Stimulated activated naive CD8-positive, alpha-beta T cell treated with anti-CD3 and anti-CD28 coated beads, Interleukin-15, Interleukin-2, amounts not matched to agents 100 ng/mL and 50 ng/mL, for 24 hours (primary cell): ENCODE results near the gene NCAM2.

ENCODE experiments used
- H3K27ac Mint-ChIP-seq: one replicate; pipeline ENCODE4 v1.8.0; 2021; ENCODE audit warnings: mild to moderate bottlenecking, mixed read lengths
- H3K27me3 Mint-ChIP-seq: one replicate; pipeline ENCODE4 v1.8.0; 2021; ENCODE audit warnings: mixed read lengths
- H3K36me3 Mint-ChIP-seq: one replicate; pipeline ENCODE4 v1.8.0; 2021; ENCODE audit warnings: low read depth, mixed read lengths
- H3K4me1 Mint-ChIP-seq: one replicate; pipeline ENCODE4 v1.8.0; 2021; ENCODE audit warnings: low read depth, mixed read lengths
- H3K4me3 Mint-ChIP-seq: one replicate; pipeline ENCODE4 v1.8.0; 2021; ENCODE audit warnings: mild to moderate bottlenecking, mixed read lengths
- H3K9me3 Mint-ChIP-seq: one replicate; pipeline ENCODE4 v1.8.0; 2021; ENCODE audit warnings: mixed read lengths

NCAM2 gene

DNA sequence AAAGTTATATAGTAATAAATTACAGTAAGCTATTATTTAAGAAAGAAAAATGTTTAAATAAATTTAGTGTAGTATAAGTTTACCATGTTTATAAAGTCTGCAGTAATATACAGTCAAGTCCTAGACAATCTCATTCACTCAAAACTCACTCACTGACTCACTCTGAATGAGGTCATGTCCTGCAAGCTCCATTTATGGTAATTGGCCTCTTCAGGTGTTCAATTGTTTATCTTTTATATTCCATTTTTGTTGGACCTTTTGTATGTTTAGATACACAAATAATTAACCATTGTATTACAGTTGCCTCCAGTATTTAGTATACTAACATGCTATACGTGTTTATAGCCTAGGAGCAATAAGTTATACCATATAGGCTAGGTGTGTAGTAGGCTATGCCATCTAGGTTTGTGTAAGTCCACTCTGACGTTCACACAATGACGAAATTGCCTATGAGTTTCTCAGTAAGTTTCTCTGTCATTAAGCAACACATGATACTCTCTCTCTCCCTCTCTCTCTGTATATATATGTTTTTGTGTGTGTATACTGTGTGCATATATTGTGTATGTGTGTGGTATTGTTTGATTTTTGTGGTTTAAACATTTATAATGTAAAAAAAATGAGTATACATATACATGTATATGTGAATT, 161.2 kb downstream of the NCAM2 start:
- no peaks in the 10 kb centered on the region for H3K9me3 Mint-ChIP-seq
- H3K27me3 Mint-ChIP-seq: no peaks in the 10 kb centered on the region
- H3K4me3 Mint-ChIP-seq: no peak overlapping the region
- H3K4me1 Mint-ChIP-seq: no peaks in the 10 kb centered on the region
- no peak overlapping the region for H3K27ac Mint-ChIP-seq
- no peaks in the 10 kb centered on the region for H3K36me3 Mint-ChIP-seq

DNA sequence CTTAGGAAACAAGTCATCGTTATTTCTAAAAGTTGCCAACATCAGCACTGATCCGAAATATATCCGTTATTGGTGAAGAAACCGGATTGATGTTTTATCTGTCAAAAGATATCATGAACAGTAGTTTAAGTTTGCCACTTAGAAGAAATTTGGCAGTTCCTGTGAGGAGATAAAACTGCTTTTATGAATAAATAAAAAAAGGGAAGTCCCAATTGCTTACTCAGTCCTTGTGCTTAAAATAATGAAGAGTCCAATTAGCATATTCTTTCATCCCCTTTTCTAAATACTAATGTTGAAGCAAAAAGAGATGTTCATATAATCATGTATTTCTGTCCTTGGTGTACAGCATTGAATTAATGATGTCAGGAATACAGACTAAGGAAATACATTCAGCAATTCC, 164.6 kb downstream of the NCAM2 start:
- Mint-ChIP-seq H3K36me3 (no peaks in the 10 kb centered on the region), H3K27me3 (no peaks in the 10 kb centered on the region), H3K9me3 (no peaks in the 10 kb centered on the region), H3K27ac (no peak overlapping the region), H3K4me1 (no peaks in the 10 kb centered on the region), H3K4me3 (no peak overlapping the region)

DNA sequence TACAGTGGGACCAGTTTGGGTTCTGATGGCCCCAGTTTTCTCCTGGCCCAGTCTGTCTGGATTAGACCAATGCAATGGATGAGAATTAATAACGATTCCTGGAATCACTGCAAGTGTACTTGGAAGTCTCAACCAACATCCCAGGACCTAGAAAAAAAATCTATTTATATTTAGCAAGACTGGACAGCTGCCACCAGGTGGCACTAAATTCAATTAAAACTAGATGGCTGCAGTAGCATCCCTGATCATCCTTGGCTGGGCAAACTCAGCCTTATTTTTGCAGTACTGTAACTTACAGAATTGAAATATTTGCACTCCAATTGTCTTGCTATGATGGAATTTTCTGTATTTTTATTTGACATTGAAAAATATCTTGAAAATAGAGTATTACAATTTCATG, 165.7 kb downstream of the NCAM2 start:
- Mint-ChIP-seq H3K9me3 (no peaks in the 10 kb centered on the region), H3K36me3 (no peaks in the 10 kb centered on the region), H3K4me3 (no peak overlapping the region), H3K4me1 (no peaks in the 10 kb centered on the region), H3K27me3 (no peaks in the 10 kb centered on the region), H3K27ac (no peak overlapping the region)

DNA sequence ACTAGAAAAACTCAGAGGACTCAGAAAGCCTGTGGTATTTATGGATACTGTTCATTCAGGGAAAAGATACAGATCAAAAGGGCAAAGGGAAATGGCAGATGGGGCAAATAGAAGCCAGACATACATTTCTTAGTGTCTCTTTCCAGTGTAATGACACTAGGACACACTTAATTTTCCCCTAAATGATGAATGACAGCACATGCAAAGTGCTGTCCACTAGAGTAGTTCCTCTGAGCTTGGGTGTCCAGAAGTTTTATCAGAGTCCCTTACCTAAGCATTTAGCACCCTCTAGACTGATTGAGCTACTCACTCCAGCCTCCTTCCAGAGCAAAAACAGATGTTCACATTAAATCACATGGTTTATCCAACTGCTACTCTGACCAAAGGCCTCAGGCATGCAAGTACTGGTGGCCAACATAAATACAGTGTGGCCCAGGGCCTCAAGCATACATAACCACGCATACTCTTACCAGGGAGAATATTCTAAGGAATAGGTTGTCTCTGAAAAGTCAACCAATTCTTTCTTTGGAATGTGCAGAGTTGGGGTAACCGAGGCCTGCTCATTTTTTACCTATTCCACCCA, 166.9 kb downstream of the NCAM2 start:
- Mint-ChIP-seq H3K4me1 (no peaks in the 10 kb centered on the region), H3K36me3 (no peaks in the 10 kb centered on the region), H3K4me3 (no peak overlapping the region), H3K27ac (no peak overlapping the region), H3K27me3 (no peaks in the 10 kb centered on the region), H3K9me3 (no peaks in the 10 kb centered on the region)

DNA sequence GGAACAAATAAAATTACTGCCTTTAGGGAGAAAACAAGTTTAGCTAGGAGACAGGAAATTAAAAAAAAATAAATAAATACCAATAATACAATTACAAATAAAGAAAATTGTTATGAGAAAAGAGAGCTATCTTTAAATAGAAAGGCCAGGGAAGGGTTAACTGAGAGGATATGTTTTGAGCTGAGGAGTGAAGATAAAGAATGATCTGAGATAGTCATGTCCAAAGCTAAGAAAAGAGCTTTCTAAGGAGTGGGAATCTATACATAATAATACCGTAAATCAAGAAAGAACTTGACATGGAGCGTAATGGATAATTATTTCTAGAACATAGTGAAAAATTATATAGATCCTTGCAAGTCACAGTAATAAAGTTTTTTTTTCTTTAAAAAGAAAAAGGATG, 176.5 kb downstream of the NCAM2 start:
- no peak overlapping the region for H3K27ac Mint-ChIP-seq
- no peak overlapping the region for H3K4me3 Mint-ChIP-seq
- H3K9me3 Mint-ChIP-seq: no peaks in the 10 kb centered on the region
- no peaks in the 10 kb centered on the region for H3K27me3 Mint-ChIP-seq
- peaks cover 6% of the 10 kb centered on the region for H3K4me1 Mint-ChIP-seq
- no peaks in the 10 kb centered on the region for H3K36me3 Mint-ChIP-seq

DNA sequence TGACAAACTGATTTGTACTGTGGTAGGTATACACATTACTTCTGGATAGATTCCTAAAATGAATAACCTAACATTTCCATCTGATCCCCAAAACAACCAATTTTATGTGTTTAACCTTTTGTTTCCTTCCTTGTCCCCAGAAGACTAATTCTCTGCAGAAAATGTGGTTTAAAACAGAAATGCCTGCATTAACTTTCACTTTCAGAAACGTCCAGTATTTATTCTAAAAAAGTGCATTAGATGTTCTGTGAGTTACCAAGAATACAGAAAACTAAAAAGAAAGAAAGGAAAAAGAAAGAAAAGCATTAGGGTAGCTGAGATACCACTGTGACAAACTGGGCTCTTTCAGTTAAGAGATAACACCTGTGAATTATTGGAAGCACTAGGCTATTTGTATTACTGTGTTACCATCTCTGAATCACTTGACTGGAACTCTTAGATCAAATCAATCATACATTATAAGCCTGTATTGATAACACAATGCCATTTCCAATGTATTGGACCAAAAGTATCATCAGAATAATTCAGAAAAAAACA, 177.7 kb downstream of the NCAM2 start:
- H3K36me3 Mint-ChIP-seq: no peaks in the 10 kb centered on the region
- H3K4me1 Mint-ChIP-seq: peaks cover 6% of the 10 kb centered on the region
- H3K9me3 Mint-ChIP-seq: no peaks in the 10 kb centered on the region
- no peak overlapping the region for H3K27ac Mint-ChIP-seq
- no peaks in the 10 kb centered on the region for H3K27me3 Mint-ChIP-seq
- H3K4me3 Mint-ChIP-seq: no peak overlapping the region

DNA sequence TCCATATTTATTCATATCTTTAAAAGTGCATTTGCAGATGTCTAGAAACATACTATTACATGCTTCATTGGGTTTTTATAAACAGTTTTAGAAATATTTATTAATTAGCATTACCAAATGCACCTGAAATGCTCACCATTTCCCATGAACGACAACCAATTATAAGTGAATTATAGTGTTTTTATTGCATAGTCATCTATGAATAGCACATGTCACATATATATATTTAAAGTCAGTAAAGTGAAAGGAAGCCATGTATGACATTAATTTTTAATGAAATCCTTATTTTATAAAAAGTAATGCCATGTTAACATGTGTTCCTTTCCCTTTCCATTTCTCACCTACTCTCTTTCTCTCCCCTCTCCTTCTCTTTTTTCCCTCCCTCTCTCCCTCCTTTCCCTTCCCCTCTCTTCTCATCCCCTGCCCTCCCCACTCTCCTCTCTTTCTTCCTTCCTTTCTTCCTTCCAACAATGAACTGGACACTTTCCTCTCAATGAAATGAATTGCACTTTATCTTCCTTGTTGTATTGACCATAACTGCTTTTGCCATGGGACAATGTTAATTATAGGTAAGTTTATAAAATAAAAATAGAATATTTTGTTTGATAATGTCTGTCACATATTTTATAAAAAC, 179.3 kb downstream of the NCAM2 start:
- Mint-ChIP-seq H3K36me3 (no peaks in the 10 kb centered on the region), H3K27me3 (no peaks in the 10 kb centered on the region), H3K9me3 (no peaks in the 10 kb centered on the region), H3K4me1 (peaks cover 6% of the 10 kb centered on the region), H3K27ac (no peak overlapping the region), H3K4me3 (no peak overlapping the region)

DNA sequence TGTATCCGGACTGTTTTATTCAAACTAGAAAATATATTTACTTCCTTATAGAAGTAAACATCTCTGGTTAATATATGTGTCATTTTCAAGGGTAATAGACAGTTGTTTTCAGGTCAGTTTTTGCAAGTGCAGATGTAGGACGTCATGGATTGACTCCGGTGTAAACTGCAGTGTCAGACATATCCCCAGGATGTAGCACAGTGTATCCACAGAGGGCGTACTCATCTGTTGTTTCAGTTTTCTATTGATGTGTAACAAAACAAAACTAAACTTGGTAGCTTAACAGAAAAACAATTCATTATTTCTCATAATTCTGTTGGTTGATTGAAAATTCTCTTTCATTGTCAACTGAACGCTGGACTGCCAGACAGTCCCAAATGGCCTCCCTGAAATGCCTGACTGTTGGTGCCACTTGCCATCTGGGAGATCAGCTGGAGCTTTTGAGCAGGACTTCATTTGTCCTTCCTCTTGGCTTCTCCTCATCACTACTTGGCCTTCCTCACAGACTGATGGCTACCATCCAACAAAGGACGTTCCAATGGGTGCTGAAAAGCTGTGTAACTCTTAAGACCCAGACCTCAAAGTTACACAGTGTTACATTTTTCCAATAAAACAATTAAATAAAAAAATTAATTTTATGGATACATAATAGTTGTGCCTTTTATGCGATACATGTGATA, 181.6 kb downstream of the NCAM2 start:
- H3K36me3 Mint-ChIP-seq: no peaks in the 10 kb centered on the region
- H3K9me3 Mint-ChIP-seq: no peaks in the 10 kb centered on the region
- H3K27ac Mint-ChIP-seq: no peak overlapping the region
- H3K27me3 Mint-ChIP-seq: no peaks in the 10 kb centered on the region
- peaks cover 6% of the 10 kb centered on the region for H3K4me1 Mint-ChIP-seq
- H3K4me3 Mint-ChIP-seq: no peak overlapping the region

DNA sequence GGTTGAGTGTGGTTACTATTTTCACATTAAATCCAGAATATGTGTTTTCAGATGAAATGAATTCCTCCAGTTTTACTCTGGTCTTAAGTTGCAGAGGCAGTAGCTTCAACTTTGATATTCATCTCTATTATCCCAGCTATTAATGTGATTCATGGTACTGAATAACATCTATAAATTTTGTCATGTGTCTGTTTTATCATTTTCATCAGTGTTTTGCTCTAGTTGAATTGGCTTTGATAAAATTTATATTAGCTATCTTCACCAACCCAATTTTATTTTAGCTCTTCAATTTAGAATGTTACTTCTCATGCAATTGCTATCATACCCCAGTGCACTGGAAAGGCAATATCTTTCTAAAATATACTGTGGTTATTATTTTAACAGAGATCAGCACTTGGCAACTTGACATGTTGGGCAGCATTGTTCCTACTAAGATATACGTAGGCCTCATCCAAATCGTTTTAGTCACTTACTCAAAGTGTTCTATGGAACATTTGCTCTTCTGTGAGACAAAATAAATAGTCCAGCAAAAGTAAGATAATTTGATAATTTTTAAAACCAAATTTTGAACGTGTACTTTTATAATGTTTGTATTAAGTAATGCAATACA, 184.3 kb downstream of the NCAM2 start:
- peaks cover 3% of the 10 kb centered on the region for H3K27me3 Mint-ChIP-seq

DNA sequence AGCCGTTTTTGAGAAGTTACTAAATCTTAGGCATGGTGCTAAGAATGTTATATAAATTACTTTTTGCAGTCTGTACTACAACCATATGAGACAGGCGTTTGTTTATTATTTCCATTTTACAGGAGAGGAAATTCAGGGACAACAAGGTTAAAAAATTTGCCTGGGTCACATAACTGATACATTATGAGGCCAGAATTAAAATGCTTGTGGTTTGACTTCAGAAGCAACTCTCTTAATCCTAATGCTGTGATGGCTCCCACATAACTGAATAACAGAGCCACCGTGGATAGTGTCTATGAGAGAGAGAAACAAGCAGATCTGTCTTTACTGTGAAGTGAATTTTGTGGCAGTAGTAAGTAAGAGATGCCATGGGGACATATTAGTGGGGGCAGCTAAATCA, 184.9 kb downstream of the NCAM2 start:
- no peaks in the 10 kb centered on the region for H3K4me1 Mint-ChIP-seq
- no peaks in the 10 kb centered on the region for H3K36me3 Mint-ChIP-seq
- no peaks in the 10 kb centered on the region for H3K9me3 Mint-ChIP-seq
- H3K27me3 Mint-ChIP-seq: peaks cover 3% of the 10 kb centered on the region
- H3K4me3 Mint-ChIP-seq: no peak overlapping the region
- H3K27ac Mint-ChIP-seq: no peak overlapping the region

More for the DNA sequence above, 184.3 kb downstream of the NCAM2 start:
- Mint-ChIP-seq H3K9me3 (no peaks in the 10 kb centered on the region), H3K36me3 (no peaks in the 10 kb centered on the region), H3K4me3 (no peak overlapping the region), H3K4me1 (no peaks in the 10 kb centered on the region), H3K27ac (no peak overlapping the region)

DNA sequence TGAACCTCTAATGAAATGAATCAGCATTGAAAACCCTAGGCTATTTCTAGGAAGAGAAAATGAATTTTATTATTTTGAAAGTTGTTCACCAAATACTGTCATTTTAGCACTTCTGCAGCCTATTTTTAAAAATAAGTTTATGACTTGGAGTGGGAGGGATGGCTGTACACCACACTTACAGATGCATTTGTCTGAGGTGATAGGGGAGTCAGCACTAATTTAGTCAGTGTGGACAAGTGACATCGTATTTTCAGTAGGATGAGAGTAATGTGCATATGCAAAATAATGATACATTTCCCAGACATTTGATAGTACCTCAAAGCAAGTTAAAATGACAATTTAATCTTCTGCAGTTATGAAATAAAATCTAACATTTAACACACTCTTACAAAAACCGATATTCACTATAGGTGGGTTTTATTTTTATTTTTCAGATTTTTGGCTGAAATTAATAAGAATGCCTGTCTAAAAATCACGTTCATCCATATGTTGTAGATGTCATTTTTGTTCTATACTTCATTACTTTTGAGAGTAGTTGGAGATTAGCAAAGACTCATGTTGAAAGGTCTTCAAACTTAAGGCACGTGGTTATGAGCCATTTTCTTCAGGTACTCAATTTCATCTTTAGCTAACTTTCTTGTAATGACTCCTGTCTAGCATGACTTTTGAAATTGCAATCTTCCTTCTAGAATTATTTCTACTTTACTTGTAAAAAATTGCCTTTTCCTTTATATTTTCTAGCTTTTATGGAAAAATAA, 186.7 kb downstream of the NCAM2 start:
- Mint-ChIP-seq H3K36me3 (no peaks in the 10 kb centered on the region), H3K27me3 (peaks cover 3% of the 10 kb centered on the region), H3K4me3 (no peak overlapping the region), H3K4me1 (no peaks in the 10 kb centered on the region), H3K9me3 (no peaks in the 10 kb centered on the region), H3K27ac (no peak overlapping the region)

DNA sequence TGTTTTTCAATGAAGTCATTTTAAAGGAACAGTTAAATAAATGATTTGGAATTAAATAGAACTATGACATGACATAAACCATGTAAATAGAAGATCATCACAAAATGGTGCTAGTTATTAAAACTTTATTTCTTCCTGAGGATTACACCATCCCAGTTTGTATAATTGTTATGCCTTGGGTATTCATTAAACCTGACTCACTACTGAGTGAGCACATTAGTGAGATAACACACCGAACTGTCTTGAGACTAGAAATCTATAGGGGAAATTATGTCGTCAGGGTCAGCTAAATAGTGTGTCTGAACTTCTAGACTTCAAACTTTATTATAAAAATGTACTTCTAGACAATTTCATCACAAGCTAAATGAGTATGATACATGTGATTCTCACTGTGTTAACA, 189.4 kb downstream of the NCAM2 start:
- Mint-ChIP-seq H3K27ac (no peak overlapping the region), H3K27me3 (peaks cover 3% of the 10 kb centered on the region), H3K9me3 (peaks cover 3% of the 10 kb centered on the region)

DNA sequence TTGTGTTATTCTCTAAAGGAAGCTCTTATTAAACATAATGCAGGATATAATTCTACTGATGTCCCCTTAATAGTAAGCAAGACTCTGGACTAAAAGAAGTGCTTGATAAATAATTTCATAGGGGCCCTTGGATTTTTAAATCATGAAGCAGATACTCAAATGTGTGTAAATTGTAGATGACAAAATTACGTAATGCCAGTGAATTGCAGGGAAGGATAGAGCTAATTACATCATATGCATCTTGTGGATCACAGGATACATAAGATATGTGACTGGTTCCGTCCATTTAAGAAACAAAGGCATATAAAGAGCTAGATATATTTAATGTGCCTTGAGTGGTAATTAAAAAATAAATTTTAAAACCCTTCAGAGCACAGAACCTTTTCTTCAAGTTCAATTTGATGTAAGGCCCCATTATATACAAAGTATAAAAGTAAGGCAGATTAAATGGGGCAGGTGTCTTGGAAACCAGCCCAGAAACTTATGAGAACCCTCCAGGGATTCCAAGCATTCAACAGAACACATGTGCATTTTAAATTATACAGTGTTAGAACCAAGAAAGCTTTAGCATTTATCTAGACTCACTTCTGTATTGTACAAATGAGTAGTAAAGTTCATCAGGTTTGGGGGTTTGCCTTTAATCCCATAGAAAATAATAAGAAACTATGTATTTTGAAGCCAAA, 190.4 kb downstream of the NCAM2 start:
- H3K36me3 Mint-ChIP-seq: no peaks in the 10 kb centered on the region
- H3K4me3 Mint-ChIP-seq: no peak overlapping the region
- H3K27ac Mint-ChIP-seq: no peak overlapping the region
- H3K27me3 Mint-ChIP-seq: peaks cover 3% of the 10 kb centered on the region
- peaks cover 3% of the 10 kb centered on the region for H3K9me3 Mint-ChIP-seq
- H3K4me1 Mint-ChIP-seq: no peaks in the 10 kb centered on the region

More for the DNA sequence above, 189.4 kb downstream of the NCAM2 start:
- H3K4me3 Mint-ChIP-seq: no peak overlapping the region
- H3K36me3 Mint-ChIP-seq: no peaks in the 10 kb centered on the region
- no peaks in the 10 kb centered on the region for H3K4me1 Mint-ChIP-seq

DNA sequence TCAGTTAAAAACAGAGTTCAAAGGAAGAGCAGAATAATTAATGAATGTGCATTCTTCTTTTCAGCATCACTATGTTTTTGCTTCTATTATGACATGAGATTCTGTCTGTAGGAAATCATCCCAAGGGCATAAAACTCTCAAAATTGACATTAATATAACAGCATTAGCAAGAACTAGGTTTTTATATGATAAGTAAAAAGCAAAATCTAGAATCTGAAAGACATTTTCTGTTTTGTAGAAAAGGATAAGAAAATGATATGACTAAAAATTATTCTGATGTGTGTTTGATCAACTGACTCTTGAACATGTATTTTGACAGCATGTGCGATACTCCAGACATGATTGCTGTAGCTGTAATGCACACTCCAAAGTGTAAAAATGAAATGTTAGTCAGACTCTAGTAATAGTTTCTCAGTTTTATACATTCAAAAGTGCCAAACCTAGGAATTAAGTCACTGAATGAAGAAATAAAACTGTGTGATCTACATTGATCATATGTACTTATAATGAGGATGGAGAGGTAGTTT, 197.3 kb downstream of the NCAM2 start:
- peaks cover 7% of the 10 kb centered on the region for H3K9me3 Mint-ChIP-seq
- no peak overlapping the region for H3K4me3 Mint-ChIP-seq
- H3K27me3 Mint-ChIP-seq: no peaks in the 10 kb centered on the region
- peaks cover 14% of the 10 kb centered on the region for H3K4me1 Mint-ChIP-seq
- H3K27ac Mint-ChIP-seq: no peak overlapping the region
- H3K36me3 Mint-ChIP-seq: no peaks in the 10 kb centered on the region
